ENCODE results near the gene TESMIN. TPM values are rescaled to one million over a fixed set of nuclear protein-coding genes. Genes with fewer than 3 reads are reported as not detected.

TESMIN gene
- total RNA-seq, 1 experiment from 2014 or later: 24.8 TPM

GRCh38 chr11:68772936-68773335 lies 21.6 kb upstream of the TESMIN start:
- Histone ChIP-seq H3K27me3 (ENCODE audit: insufficient read depth, low read length) (no peaks in the 10 kb centered on the region), H3K27ac (ENCODE audit: low read depth, low read length) (no peak overlapping the region), H3K79me2 (ENCODE audit: insufficient read depth, low read length) (no peaks in the 10 kb centered on the region), H3K9me2 (ENCODE audit: insufficient read depth) (no peaks in the 10 kb centered on the region), H3K9me3 (ENCODE audit: control insufficient read depth in 1 of 2, insufficient read depth in 1 of 2, low read depth in 1 of 2, low read length in 2 of 2) (no peaks in the 10 kb centered on the region), H3K4me1 (ENCODE audit: control insufficient read depth in 1 of 2, insufficient read depth in 2 of 2, low read length in 2 of 2) (peaks cover 18 to 24% of the 10 kb centered on the region in 2 experiments), H3K9ac (ENCODE audit: low read length) (no peak overlapping the region), H4K20me1 (ENCODE audit: insufficient read depth) (no peaks in the 10 kb centered on the region), H2AFZ (ENCODE audit: low read depth, low read length, poor library complexity, severe bottlenecking) (no peak overlapping the region), H3K4me2 (ENCODE audit: low read length) (no peak overlapping the region), H3K36me3 (ENCODE audit: control insufficient read depth in 1 of 2, insufficient read depth in 2 of 2, low read length in 2 of 2) (peaks cover 21 to 29% of the 10 kb centered on the region in 2 experiments; a peak in 3 of 4 replicates), H3K4me3 (replicated peaks in 1 of 2; ENCODE audit: low read depth in 1 of 2, low read length in 2 of 2) (no peak overlapping the region)
- intact Hi-C loops (cut with micrococcal nuclease): no loop called here
- TF ChIP-seq CTCF (IDR thresholded peaks at IDR 0.05 in 2 of 3, conservative IDR thresholded peaks at IDR 0.05 in 1 of 3; ENCODE audit: borderline replicate concordance in 1 of 3, insufficient read depth in 1 of 3, low read depth in 2 of 3, low read length in 2 of 3): no peak
- TF ChIP-seq EZH2phosphoT487 (IDR thresholded peaks at IDR 0.05; ENCODE audit: borderline replicate concordance): no peak
- no peak for TF ChIP-seq ZBTB33 (IDR thresholded peaks at IDR 0.05; ENCODE audit: extremely low read depth, insufficient replicate concordance, low read length)
- no peak for TF ChIP-seq MAX (IDR thresholded peaks at IDR 0.05)
- TF ChIP-seq POLR2A (IDR thresholded peaks at IDR 0.05; ENCODE audit: borderline replicate concordance, extremely low read depth, insufficient read depth, insufficient read length): no peak
- no peak for TF ChIP-seq CEBPB (IDR thresholded peaks at IDR 0.05; ENCODE audit: low read depth)
- no peak for TF ChIP-seq SRF (IDR thresholded peaks at IDR 0.05; ENCODE audit: low read depth)
- TF ChIP-seq YY1 (IDR thresholded peaks at IDR 0.05; ENCODE audit: extremely low read depth, insufficient replicate concordance, low read depth, low read length): no peak
- TF ChIP-seq JUND (IDR thresholded peaks at IDR 0.05): no peak
- TF ChIP-seq ELF1 (IDR thresholded peaks at IDR 0.05; ENCODE audit: borderline replicate concordance, low read depth): no peak
- TF ChIP-seq REST (IDR thresholded peaks at IDR 0.05; ENCODE audit: low read depth): no peak
- TF ChIP-seq TCF7L2 (IDR thresholded peaks at IDR 0.05; ENCODE audit: borderline replicate concordance, extremely low read depth, insufficient read depth, insufficient read length): no peak
- no peak for TF ChIP-seq ZNF274 (IDR thresholded peaks at IDR 0.05; ENCODE audit: low read depth, low read length)
- TF ChIP-seq EZH2 (IDR thresholded peaks at IDR 0.05): no peak
- no peak for TF ChIP-seq EGR1 (IDR thresholded peaks at IDR 0.05; ENCODE audit: low read depth)
- no peak for ATAC-seq
- ChIA-PET RAD21 (ENCODE audit: low non-redundant PET in 1 of 2, low total read pairs in 2 of 2, uncharacterized antibody in 2 of 2, unreplicated experiment in 2 of 2) (no interaction called here), CTCF (no interaction called here), POLR2A (no interaction called here)
- DNase-seq (ENCODE audit: low read depth, low spot score): no peak
- no TSS peak for BruUV-seq (replicated peaks)
